COLO829 (cell line): ENCODE data around the gene CHD8.
"Not testable (repeated sequence)": the region's sequence is repeated elsewhere in the genome, so short reads cannot be mapped to it uniquely, and the experiment has no call there.

Source experiments
- DNase-seq: peaks from one replicate; pipeline ENCODE4 v3.0.0; 2012; ENCODE audit warnings: low spot score

The CHD8 gene, protein sequence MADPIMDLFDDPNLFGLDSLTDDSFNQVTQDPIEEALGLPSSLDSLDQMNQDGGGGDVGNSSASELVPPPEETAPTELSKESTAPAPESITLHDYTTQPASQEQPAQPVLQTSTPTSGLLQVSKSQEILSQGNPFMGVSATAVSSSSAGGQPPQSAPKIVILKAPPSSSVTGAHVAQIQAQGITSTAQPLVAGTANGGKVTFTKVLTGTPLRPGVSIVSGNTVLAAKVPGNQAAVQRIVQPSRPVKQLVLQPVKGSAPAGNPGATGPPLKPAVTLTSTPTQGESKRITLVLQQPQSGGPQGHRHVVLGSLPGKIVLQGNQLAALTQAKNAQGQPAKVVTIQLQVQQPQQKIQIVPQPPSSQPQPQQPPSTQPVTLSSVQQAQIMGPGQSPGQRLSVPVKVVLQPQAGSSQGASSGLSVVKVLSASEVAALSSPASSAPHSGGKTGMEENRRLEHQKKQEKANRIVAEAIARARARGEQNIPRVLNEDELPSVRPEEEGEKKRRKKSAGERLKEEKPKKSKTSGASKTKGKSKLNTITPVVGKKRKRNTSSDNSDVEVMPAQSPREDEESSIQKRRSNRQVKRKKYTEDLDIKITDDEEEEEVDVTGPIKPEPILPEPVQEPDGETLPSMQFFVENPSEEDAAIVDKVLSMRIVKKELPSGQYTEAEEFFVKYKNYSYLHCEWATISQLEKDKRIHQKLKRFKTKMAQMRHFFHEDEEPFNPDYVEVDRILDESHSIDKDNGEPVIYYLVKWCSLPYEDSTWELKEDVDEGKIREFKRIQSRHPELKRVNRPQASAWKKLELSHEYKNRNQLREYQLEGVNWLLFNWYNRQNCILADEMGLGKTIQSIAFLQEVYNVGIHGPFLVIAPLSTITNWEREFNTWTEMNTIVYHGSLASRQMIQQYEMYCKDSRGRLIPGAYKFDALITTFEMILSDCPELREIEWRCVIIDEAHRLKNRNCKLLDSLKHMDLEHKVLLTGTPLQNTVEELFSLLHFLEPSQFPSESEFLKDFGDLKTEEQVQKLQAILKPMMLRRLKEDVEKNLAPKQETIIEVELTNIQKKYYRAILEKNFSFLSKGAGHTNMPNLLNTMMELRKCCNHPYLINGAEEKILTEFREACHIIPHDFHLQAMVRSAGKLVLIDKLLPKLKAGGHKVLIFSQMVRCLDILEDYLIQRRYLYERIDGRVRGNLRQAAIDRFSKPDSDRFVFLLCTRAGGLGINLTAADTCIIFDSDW (N-terminal part only)

GRCh38 chr14:21455912-21456667 lies at the start of gene CHD8:
Gene CHD8, minus strand, starts transcription at chr14:21456123. Its CDS starts 24,480 bp downstream, at chr14:21431643.
- peak; percentile 99 for DNase-seq

GRCh38 chr14:21505012-21505553 lies 49.2 kb upstream of the CHD8 start:
- no peak for DNase-seq

- DNase-seq, result no peak
Observed at GRCh38 chr14:21503376-21503775, 47.5 kb upstream of the CHD8 start.

DNA sequence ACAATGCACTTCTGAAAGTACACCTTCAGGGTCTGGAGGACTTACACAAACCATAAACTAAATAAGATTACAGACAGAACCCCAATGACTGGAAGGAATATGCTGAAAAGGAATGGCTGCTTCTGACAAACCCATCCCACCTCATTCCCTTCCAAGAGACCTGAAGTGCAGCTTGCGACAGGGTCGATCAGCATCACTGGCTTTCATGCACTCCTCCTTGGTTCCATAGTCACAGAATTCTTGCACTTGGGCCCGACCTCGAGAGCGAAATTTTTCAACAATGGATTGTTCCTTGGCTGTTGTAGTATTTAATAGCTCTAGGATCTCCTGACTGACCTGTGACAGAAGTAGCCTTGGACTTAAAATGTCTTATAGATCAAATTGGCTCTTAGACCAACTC lies 45.6 kb upstream of the CHD8 start:
- DNase-seq, result no peak

GRCh38 chr14:21498540-21499526 lies 42.9 kb upstream of the CHD8 start:
- peak; percentile 28 for DNase-seq

DNA sequence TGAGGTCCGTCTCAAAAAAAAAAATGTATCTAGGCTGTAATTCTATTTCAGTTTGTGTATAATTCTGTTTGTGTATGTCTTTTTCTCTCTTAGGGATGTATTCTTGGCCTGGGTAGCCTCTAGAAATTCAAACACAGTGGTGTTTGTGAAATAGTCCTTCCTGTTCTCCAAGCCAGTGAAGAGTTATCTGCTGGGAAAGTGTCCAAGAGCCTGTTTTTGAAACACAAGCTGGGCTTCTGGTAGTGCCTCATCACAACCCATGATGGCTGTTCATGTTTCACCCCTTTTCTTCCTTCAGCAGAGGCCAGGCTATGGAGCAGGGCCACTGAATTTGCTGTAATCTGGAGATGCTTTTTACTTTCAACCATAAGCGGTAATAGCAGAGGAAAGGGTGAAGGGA lies 40.5 kb upstream of the CHD8 start:
- no peak for DNase-seq

DNA sequence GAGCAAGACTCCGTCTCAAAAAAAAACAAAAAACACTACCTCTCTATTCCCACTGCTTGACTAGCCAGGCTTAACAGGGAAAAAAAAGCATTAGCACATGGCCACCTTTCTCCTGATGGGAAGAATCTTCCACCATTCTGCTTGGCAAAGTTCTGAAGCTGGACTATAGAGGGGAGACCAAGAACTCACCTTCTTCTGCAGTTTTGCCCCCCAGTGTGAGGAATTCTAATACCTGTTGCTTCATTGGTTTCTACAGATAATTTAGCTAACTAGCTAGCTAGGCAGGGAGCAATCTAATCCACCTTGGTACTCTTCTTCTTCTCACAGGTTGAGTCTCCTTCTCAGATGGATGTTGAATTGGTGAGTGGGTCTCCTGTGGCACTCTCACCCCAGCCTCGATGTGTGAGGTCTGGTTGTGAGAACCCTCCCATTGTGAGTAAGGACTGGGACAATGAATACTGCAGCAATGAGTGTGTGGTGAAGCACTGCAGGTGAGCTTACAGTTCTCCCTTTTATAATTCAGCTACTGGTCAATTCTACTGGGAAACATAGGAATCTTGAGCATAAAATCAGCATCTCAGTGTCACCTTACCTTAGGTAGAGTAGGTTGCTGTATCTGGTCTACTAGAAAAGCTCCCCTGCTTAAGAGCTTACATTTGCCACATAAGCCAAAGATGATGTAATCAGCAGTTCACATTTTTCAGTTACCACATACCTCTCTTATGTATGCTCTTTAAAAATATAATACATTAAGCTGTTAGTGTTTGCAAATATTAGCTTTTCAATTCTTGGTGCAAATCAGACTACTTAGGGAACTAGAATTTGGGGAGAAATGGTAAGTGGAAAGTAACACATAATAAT lies 39.2 kb upstream of the CHD8 start:
- DNase-seq, result no peak

DNA sequence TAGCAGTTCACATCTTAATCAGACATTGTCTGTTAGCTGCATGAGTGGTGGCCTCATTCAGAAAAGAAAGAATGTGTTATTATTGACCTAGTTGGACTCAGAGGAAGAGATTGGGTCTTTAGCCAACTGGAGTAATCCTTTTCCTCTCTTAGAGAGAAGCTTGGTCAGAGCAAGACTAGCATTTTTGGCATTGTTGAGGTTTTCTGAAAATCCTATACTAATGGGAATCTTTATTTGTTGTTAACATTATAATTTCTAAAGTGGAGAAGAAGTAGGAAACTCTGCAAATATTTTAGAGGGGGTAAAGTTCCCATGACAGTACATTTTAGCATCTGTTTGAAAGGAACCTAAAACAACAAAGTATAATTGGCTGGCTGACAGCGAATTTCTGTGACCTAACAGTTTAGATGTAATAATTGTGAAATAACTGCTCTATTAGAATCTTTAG lies 30.7 kb upstream of the CHD8 start:
- DNase-seq, result no peak

- DNase-seq, result peak; percentile 93
Observed at GRCh38 chr14:21476925-21477681, 21.2 kb upstream of the CHD8 start, which contains the start of the genes RAB2B and TOX4. Gene RAB2B, minus strand, starts transcription at chr14:21476959. Its CDS starts 87 bp downstream, at chr14:21476872. Gene TOX4, plus strand, starts transcription at chr14:21477195. Its CDS starts 84 bp downstream, at chr14:21477279.

DNA sequence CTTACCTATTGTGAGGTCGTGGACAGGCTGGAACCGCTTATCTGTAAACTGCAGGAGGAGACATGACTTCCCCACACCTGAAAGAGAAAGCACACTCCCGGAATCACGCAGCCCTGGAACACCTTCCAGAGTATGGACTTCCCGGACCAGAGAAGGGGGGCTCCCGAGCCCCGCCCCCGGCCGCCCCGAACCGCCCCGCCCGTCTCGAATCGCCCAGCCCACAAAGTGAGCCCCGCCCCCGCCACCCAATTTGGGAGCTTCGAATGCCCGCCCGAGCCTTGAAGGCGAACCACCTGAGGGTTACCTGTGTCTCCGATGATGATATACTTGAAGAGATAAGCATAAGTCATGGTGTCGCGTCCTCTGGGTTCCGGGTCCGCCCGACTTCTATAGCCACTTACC lies 20.6 kb upstream of the CHD8 start:
- DNase-seq, result no peak

DNA sequence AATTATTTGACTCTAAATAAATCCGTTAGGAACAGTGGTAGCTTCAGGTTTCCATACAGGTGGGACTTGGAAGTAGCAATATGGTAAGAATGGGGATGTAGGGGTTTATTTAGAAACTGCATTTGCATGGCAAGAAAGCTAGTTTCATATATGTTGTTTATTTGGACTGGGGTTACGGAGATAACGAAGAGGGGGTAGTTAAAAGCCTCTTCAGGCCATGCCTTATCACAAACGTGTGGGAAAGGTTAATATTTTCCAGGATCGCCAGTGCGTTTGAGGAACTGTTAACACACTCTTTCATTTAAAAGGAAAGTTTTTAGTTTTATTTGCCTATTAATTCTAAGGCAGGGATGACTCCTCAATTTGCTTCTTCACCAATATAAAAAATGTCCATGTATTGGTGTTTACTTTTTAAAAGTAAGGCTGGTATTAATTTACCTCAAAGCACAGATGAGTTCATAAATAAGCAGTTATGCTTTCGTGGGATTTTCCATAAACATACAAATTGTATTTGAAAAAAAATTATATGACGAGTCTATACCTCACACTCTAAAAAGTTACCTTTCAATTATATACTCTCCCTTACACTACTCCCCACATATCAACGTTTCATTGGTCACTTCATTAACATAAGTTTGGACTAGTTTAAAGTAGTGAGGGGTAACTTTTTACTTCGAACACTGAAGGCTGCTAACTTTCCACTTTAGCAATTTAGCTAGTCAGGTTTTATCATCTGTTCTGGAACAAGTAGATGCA lies 20.0 kb upstream of the CHD8 start:
- no peak for DNase-seq

DNA sequence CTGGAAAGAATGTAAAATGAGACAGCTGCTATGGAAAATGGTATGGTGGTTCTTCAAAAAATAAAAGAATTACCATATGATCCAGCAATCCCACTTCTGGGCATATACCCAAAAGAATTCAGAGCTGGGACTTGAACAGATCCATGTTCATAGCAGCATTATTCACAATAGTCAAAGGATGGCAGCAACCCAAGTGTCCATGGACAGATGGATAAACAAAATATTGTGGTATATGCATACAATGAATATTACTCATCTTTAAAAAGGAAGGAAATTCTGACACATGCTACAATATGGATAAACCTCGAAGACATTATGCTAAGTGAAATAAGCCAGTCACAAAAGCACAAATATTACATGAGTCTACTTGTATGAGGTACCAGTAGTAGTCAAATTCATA lies 11.7 kb upstream of the CHD8 start:
- peak; percentile 63 for DNase-seq

DNA sequence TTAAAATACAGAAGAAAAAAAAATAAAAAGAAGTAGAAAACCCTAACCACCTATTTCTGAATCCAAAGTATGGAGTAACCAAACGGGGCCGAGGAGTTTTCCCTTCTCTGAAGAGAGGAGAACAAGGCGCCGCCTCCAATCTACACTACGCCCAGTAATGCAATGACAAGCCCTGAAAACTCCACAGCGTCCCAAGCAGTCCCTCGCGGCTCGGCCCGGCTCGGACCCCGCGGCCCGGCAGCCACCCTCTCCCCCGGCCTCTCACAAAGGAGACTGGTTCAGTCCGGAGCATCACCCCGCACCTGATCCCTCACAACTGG lies 371 bp downstream of the CHD8 start:
- DNase-seq, result no peak

- DNase-seq, result no peak
Observed at GRCh38 chr14:21454843-21455544, 929 bp downstream of the CHD8 start.

DNA sequence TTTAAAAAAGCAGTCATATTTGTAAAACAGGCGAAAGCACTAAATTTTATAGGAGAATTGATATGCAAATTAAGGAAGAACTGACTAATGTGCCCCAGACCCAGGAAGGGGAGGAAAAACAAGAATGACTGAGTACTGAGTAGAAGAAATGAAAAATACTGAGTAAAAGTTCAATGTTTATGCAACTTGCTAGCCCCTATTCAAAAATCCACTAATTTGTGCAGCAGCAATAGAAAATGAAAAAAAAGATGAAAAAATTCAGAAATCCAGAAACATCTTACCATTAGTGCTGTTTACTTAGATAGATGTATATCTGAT lies 6.1 kb downstream of the CHD8 start:
- DNase-seq, result no peak

- not testable (repeated sequence) for DNase-seq
Observed at GRCh38 chr14:21442657-21443056, 13.3 kb downstream of the CHD8 start.

- no peak for DNase-seq
Observed at GRCh38 chr14:21440859-21441258, 15.1 kb downstream of the CHD8 start.
